Left ventricle myocardium inferior (tissue), 1 donor: ENCODE measurements around the gene STRA6. TPM values are rescaled to one million over a fixed set of nuclear protein-coding genes. Genes with fewer than 3 reads are reported as not detected.

Source experiments
- DNase-seq: peaks from one replicate; pipeline ENCODE4 v3.0.0-alpha.2; 2020
- H3K27ac ChIP-seq: fragments of 200-600 bp; replicated peaks from 2 replicates; pipeline ENCODE4 v1.8.0; 2021
- H3K27me3 ChIP-seq: fragments of 200-600 bp; 2 replicates; pipeline ENCODE4 v1.8.0; 2021; ENCODE audit warnings: low read depth
- H3K36me3 ChIP-seq: fragments of 200-600 bp; 2 replicates; pipeline ENCODE4 v1.8.0; 2021
- H3K4me1 ChIP-seq: fragments of 200-600 bp; 2 replicates; pipeline ENCODE4 v1.8.0; 2021
- H3K4me3 ChIP-seq: fragments of 200-600 bp; 2 replicates; pipeline ENCODE4 v1.8.0; 2021; ENCODE audit warnings: mild to moderate bottlenecking, moderate library complexity
- H3K9me3 ChIP-seq: fragments of 200-600 bp; replicated peaks from 2 replicates; pipeline ENCODE4 v1.8.0; 2021
- intact Hi-C: fragments of 100-400 bp; cut with micrococcal nuclease; formaldehyde crosslinking; loops from one replicate; pipeline ENCODE4 v1.11.0; 2022
- total RNA-seq: library from RNA; stranded (reverse); fragmentation: NEBNext Ultra II Directional; extraction: Animal tissue kit (Norgen Biotek cat#: 25700); gene quantifications from one replicate; pipeline ENCODE4 v1.2.1, GENCODE V29; 2021
- TF ChIP-seq, protein P1 (sequence below): fragments of 200-600 bp; IDR thresholded peaks from 2 replicates; pipeline ENCODE4 v1.8.0; 2021; ENCODE audit warnings: antibody characterized with exemption, mild to moderate bottlenecking, borderline replicate concordance
- donor health status: DM: no; HTN: yes; CAD: no; lungs with severe emphysema.

The STRA6 gene
- total RNA-seq, 1 donor from 2014 or later = not detected

GRCh38 chr15:74178326-74179100 lies 24.1 kb downstream of the STRA6 start:
- intact Hi-C loops = no loop called here
- peaks cover 67% of the 10 kb centered on the region for H3K4me1 ChIP-seq
- DNase-seq = no peak
- H3K9me3 ChIP-seq = no peaks in the 10 kb centered on the region
- no peaks in the 10 kb centered on the region for H3K36me3 ChIP-seq
- H3K4me3 ChIP-seq = no peak overlapping the region
- no peaks in the 10 kb centered on the region for H3K27me3 ChIP-seq
- TF ChIP-seq, protein P1, sequence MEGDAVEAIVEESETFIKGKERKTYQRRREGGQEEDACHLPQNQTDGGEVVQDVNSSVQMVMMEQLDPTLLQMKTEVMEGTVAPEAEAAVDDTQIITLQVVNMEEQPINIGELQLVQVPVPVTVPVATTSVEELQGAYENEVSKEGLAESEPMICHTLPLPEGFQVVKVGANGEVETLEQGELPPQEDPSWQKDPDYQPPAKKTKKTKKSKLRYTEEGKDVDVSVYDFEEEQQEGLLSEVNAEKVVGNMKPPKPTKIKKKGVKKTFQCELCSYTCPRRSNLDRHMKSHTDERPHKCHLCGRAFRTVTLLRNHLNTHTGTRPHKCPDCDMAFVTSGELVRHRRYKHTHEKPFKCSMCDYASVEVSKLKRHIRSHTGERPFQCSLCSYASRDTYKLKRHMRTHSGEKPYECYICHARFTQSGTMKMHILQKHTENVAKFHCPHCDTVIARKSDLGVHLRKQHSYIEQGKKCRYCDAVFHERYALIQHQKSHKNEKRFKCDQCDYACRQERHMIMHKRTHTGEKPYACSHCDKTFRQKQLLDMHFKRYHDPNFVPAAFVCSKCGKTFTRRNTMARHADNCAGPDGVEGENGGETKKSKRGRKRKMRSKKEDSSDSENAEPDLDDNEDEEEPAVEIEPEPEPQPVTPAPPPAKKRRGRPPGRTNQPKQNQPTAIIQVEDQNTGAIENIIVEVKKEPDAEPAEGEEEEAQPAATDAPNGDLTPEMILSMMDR = no peak
- H3K27ac ChIP-seq = peak overlapping the region; percentile 83

GRCh38 chr15:74176262-74177214 lies 26.0 kb downstream of the STRA6 start:
- H3K27me3 ChIP-seq = no peaks in the 10 kb centered on the region
- H3K27ac ChIP-seq = no peak overlapping the region
- intact Hi-C loops = no loop called here
- H3K9me3 ChIP-seq = no peaks in the 10 kb centered on the region
- no peaks in the 10 kb centered on the region for H3K36me3 ChIP-seq
- H3K4me3 ChIP-seq = no peak overlapping the region
- DNase-seq = peak; percentile 10
- H3K4me1 ChIP-seq = peaks cover 84% of the 10 kb centered on the region
- TF ChIP-seq, protein P1 = no peak

DNA sequence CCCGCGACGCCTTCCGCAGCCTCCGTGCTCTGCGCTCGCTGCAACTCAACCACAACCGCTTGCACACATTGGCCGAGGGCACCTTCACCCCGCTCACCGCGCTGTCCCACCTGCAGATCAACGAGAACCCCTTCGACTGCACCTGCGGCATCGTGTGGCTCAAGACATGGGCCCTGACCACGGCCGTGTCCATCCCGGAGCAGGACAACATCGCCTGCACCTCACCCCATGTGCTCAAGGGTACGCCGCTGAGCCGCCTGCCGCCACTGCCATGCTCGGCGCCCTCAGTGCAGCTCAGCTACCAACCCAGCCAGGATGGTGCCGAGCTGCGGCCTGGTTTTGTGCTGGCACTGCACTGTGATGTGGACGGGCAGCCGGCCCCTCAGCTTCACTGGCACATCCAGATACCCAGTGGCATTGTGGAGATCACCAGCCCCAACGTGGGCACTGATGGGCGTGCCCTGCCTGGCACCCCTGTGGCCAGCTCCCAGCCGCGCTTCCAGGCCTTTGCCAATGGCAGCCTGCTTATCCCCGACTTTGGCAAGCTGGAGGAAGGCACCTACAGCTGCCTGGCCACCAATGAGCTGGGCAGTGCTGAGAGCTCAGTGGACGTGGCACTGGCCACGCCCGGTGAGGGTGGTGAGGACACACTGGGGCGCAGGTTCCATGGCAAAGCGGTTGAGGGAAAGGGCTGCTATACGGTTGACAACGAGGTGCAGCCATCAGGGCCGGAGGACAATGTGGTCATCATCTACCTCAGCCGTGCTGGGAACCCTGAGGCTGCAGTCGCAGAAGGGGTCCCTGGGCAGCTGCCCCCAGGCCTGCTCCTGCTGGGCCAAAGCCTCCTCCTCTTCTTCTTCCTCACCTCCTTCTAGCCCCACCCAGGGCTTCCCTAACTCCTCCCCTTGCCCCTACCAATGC lies 27.1 kb downstream of the STRA6 start:
- peaks cover 77% of the 10 kb centered on the region for H3K4me1 ChIP-seq
- DNase-seq = no peak
- H3K4me3 ChIP-seq = peak overlapping the region; percentile 60
- H3K27me3 ChIP-seq = no peaks in the 10 kb centered on the region
- H3K9me3 ChIP-seq = no peaks in the 10 kb centered on the region
- no peaks in the 10 kb centered on the region for H3K36me3 ChIP-seq
- intact Hi-C loops = no loop called here
- H3K27ac ChIP-seq = no peak overlapping the region
- TF ChIP-seq, protein P1 = no peak

DNA sequence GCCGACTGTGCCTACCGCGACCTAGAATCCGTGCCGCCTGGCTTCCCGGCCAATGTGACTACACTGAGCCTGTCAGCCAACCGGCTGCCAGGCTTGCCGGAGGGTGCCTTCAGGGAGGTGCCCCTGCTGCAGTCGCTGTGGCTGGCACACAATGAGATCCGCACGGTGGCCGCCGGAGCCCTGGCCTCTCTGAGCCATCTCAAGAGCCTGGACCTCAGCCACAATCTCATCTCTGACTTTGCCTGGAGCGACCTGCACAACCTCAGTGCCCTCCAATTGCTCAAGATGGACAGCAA lies 27.7 kb downstream of the STRA6 start:
- TF ChIP-seq, protein P1 = no peak
- peaks cover 71% of the 10 kb centered on the region for H3K4me1 ChIP-seq
- peak overlapping the region; percentile 87 for H3K27ac ChIP-seq
- H3K36me3 ChIP-seq = no peaks in the 10 kb centered on the region
- H3K9me3 ChIP-seq = no peaks in the 10 kb centered on the region
- intact Hi-C loops = no loop called here
- no peak for DNase-seq
- no peaks in the 10 kb centered on the region for H3K27me3 ChIP-seq
- peak overlapping the region; percentile 60 for H3K4me3 ChIP-seq
